CD4-positive, alpha-beta memory T cell (primary cell): ENCODE results near the gene PTX4. TPM values are rescaled to one million over a fixed set of nuclear protein-coding genes. Genes with fewer than 3 reads are reported as not detected.
A peak's percentile ranks its signal among the peaks of the same experiment; 100 is the strongest.

Experiments
- CTCF ChIA-PET: fragments of 350-600 bp; sonication (Branson Sonifier 250); formaldehyde crosslinking; loops from one replicate; lab custom pipeline; 2021; ENCODE audit warnings: inconsistent platforms; ENCODE audit not compliant: partially characterized antibody; lab: Charles Lee
- POLR2A ChIA-PET: fragments of 350-600 bp; sonication (Branson Sonifier 250); formaldehyde crosslinking; loops from one replicate; lab custom pipeline; 2021; ENCODE audit not compliant: partially characterized antibody; lab: Charles Lee
- DNase-seq, 5 donors: peaks; one replicate each; pipeline versions ENCODE4 v3.0.0 to v3.0.0-alpha.2; 2020 to 2022; ENCODE audit warnings: mixed read lengths in 1 of 5
- H3K27ac ChIP-seq: one replicate; pipeline ENCODE4 v1.7.0; 2013; ENCODE audit warnings: low read depth, low read length
- H3K27me3 ChIP-seq: 2 replicates; pipeline ENCODE4 v1.7.0; 2013; ENCODE audit warnings: mild to moderate bottlenecking, low read length, moderate library complexity; ENCODE audit not compliant: insufficient read depth
- H3K36me3 ChIP-seq: 2 replicates; pipeline ENCODE4 v1.7.0; 2013; ENCODE audit warnings: mild to moderate bottlenecking, low read length, moderate library complexity; ENCODE audit not compliant: insufficient read depth
- H3K4me1 ChIP-seq: 2 replicates; pipeline ENCODE4 v1.7.0; 2013; ENCODE audit warnings: mild to moderate bottlenecking, low read length, moderate library complexity; ENCODE audit not compliant: insufficient read depth
- H3K4me3 ChIP-seq, 2 donors: one replicate each; pipeline ENCODE4 v1.7.0; 2013; ENCODE audit warnings: low read length in 2 of 2, mild to moderate bottlenecking in 1 of 2
- H3K9me3 ChIP-seq, 2 donors: one replicate each; pipeline ENCODE4 v1.7.0; 2013; ENCODE audit warnings: low read length in 2 of 2, control low read depth in 1 of 2; ENCODE audit not compliant: control insufficient read depth in 1 of 2
- H3K27ac Mint-ChIP-seq, 7 donors: one replicate each; pipeline ENCODE4 v1.8.0; 2020 to 2021; ENCODE audit warnings: mixed read lengths in 7 of 7, mild to moderate bottlenecking in 6 of 7, inconsistent platforms in 3 of 7, moderate library complexity in 3 of 7
- H3K27me3 Mint-ChIP-seq, 2 donors: one replicate each; pipeline ENCODE4 v1.8.0; 2020 to 2021; ENCODE audit warnings: mixed read lengths in 2 of 2
- H3K36me3 Mint-ChIP-seq, 2 donors: one replicate each; pipeline ENCODE4 v1.8.0; 2020 to 2021; ENCODE audit warnings: mixed read lengths in 2 of 2, inconsistent platforms in 1 of 2, mild to moderate bottlenecking in 1 of 2
- H3K4me1 Mint-ChIP-seq, 4 donors: one replicate each; pipeline ENCODE4 v1.8.0; 2020 to 2021; ENCODE audit warnings: mixed read lengths in 4 of 4, mild to moderate bottlenecking in 1 of 4
- H3K4me3 Mint-ChIP-seq, 8 donors: one replicate each; pipeline ENCODE4 v1.8.0; 2020 to 2021; ENCODE audit warnings: mixed read lengths in 8 of 8, mild to moderate bottlenecking in 7 of 8, moderate library complexity in 6 of 8, inconsistent platforms in 3 of 8
- H3K9me3 Mint-ChIP-seq, 8 donors: one replicate each; pipeline ENCODE4 v1.8.0; 2020 to 2021; ENCODE audit warnings: mixed read lengths in 8 of 8, mild to moderate bottlenecking in 5 of 8, inconsistent platforms in 3 of 8, moderate library complexity in 1 of 8
- intact Hi-C: fragments of 100-400 bp; cut with micrococcal nuclease; formaldehyde crosslinking; loops from one replicate; pipeline ENCODE4 v1.15.1; 2023
- polyA plus RNA-seq, 2 donors: library from polyadenylated mRNA; unstranded; fragments of 300-500 nt; fragmentation: Illumina TruSeq; gene quantifications; one replicate each; pipeline ENCODE4 v1.2.3, GENCODE V29; 2021
- total RNA-seq, 2 experiments: library from RNA; stranded (reverse); gene quantifications; one replicate each; pipeline ENCODE4 v1.2.3, GENCODE V29; 2021

PTX4 gene
- total and polyA plus RNA-seq, 4 experiments from 2014 or later, result not detected

GRCh38 chr16:1505912-1506311 lies 17.2 kb upstream of the PTX4 start:
- Histone ChIP-seq H3K4me1 (no peaks in the 10 kb centered on the region), H3K36me3 (no peaks in the 10 kb centered on the region), H3K27ac (no peak overlapping the region), H3K27me3 (no peaks in the 10 kb centered on the region), H3K4me3 (no peak overlapping the region), H3K9me3 (no peaks in the 10 kb centered on the region)
- intact Hi-C loops, result no loop called here
- no peak for DNase-seq
- H3K27ac Mint-ChIP-seq, result no peak overlapping the region
- ChIA-PET CTCF (no interaction called here), POLR2A (no interaction called here)
- no peak overlapping the region for H3K4me3 Mint-ChIP-seq
- H3K9me3 Mint-ChIP-seq, result no peaks in the 10 kb centered on the region
- no peaks in the 10 kb centered on the region for H3K27me3 Mint-ChIP-seq
- peaks cover 16 to 18% of the 10 kb centered on the region in 2 donors for H3K36me3 Mint-ChIP-seq
- H3K4me1 Mint-ChIP-seq, result peaks cover 0 to 2% (median 0%) of the 10 kb centered on the region in 4 donors

DNA sequence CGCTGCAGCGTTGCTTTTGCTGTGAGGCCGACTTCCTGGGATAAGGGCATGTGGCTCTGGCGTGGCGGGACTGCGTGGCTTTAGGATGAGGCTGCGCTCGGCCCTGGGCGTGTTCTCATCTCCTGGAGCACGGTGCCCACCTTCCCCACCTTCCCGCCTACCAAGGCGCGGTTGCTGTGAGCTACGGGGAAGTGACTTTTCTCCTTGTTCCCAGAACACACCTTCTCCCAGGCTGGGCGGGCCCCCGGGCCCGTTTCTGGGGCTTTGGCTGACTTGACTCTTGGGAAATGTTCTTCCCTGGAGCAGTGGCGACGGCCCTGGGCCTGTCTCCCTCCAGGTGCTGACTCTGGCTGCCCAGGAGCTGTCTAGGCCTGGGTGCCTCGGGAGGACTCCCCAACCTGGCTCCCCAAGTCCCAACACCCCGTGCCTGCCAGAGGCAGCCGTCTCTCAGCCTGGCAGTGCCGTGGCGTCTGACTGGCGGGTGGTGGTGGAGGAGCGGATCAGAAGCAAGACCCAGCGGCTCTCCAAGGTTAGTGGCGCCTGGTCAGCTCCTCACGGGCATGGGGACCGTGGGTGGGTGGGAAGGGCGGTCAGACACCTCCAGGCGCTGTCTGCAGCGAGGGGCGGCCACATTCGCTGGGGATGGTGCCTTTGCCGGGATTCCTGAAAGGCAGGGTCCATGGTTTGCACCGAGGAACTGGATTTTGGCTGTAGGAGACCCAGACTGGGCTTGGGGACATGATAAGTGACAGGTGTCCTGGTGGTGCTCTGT lies 16.5 kb upstream of the PTX4 start:
- ChIA-PET CTCF (no interaction called here), POLR2A (no interaction called here)
- Histone ChIP-seq H3K4me1 (no peaks in the 10 kb centered on the region), H3K4me3 (no peak overlapping the region), H3K27me3 (no peaks in the 10 kb centered on the region), H3K36me3 (no peaks in the 10 kb centered on the region), H3K9me3 (no peaks in the 10 kb centered on the region), H3K27ac (no peak overlapping the region)
- DNase-seq, result no peak
- intact Hi-C loops, result no loop called here
- H3K27ac Mint-ChIP-seq, result no peak overlapping the region
- H3K4me3 Mint-ChIP-seq, result no peak overlapping the region
- peaks cover 0 to 2% (median 0%) of the 10 kb centered on the region in 4 donors for H3K4me1 Mint-ChIP-seq
- no peaks in the 10 kb centered on the region for H3K27me3 Mint-ChIP-seq
- H3K36me3 Mint-ChIP-seq, result peaks cover 13 to 18% of the 10 kb centered on the region in 2 donors
- H3K9me3 Mint-ChIP-seq, result no peaks in the 10 kb centered on the region

DNA sequence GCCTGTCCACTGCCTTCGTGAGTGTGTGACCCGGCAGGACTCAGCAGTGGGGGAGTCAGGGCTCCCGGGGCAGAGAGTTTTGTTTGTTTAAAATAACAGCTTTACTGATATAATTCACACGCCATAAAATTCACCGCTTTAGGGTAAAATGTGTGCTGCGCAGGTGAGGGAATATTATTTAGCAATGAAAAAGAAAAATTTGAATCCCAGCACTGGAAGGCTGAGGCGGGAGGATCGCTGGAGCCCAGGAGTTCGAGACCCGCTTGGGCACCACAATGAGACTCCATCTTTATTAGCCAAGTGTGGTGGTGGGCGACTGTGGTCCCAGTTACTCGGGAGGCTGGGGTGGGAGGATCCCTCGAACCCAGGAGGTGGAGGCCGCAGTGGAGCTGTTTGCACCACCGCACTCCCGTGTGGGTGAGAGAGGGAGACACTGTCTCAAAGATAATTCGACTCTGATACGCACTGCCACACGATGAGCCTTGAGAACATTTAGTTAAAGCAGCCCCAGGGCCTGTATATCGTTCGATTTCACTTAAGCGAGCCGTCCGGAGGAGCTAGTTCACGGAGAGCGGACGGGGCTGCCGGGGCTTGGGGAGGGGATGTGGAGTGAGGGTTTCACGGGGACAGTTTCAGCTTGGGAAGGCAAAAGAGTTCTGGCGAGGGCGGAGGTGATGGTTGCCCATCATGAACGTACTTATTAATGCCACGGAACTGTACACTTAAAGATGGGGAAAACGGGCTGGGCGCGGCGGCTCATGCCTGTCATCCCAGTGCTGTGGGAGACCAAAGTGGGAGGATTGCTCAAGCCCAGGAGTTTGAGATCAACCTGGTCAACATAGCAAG lies 14.6 kb upstream of the PTX4 start:
- Histone ChIP-seq H3K36me3 (no peaks in the 10 kb centered on the region), H3K4me3 (no peak overlapping the region), H3K9me3 (no peaks in the 10 kb centered on the region), H3K27ac (no peak overlapping the region), H3K27me3 (no peaks in the 10 kb centered on the region), H3K4me1 (no peaks in the 10 kb centered on the region)
- Mint-ChIP-seq H3K4me3 (no peak overlapping the region), H3K36me3 (peaks cover 13 to 20% of the 10 kb centered on the region in 2 donors), H3K27ac (peak overlapping the region in 1 of 7 donors; percentile 54), H3K4me1 (peaks cover 0 to 2% (median 0%) of the 10 kb centered on the region in 4 donors), H3K27me3 (no peaks in the 10 kb centered on the region), H3K9me3 (no peaks in the 10 kb centered on the region)
- CTCF ChIA-PET, result interaction anchor here (1.2 kb wide), 1 partner anchor 10 kb away, joined by 4 read pairs; the partner anchor contains the start of gene TELO2
- POLR2A ChIA-PET, result no interaction called here
- DNase-seq, result no peak
- intact Hi-C loops, result no loop called here

DNA sequence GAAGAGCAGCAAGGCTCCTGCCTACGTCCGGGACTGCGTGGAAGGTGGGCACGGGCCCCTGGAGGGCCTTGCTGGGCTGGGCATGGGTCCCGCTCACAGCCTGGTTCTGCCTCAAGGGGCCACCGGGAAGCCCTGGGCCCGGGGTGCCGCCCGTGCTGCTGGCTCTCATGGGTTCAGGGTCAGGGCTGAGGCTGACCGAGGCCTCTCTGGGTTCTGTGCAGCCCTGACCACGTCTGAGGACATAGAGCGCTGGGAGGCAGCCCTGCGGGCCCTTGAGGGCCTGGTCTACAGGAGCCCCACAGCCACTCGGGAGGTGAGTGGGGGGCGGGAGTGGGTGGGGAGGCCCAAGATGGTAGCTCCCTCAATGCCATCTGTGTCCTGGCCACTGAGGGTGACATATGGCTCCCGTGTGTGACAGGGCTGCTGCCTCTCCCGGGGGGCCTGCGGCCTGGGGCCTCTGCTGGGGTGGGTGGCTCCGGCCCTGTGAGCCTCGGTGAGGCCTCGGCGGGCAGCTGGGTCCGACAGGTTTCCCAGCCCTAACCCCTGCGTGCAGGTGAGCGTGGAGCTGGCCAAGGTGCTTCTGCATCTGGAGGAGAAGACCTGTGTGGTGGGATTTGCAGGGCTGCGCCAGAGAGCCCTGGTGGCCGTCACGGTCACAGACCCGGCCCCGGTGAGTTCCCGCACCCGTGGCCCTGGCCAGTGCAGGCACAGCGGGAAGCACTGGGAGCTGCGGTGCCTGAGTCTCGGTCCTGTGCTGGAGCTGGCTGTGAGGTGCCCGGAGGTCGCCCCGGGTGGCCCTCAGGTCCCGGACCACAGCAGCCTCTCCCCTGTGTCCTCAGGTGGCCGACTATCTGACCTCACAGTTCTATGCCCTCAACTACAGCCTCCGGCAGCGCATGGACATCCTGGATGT lies 13.6 kb upstream of the PTX4 start:
- Histone ChIP-seq H3K4me3 (no peak overlapping the region), H3K36me3 (no peaks in the 10 kb centered on the region), H3K4me1 (no peaks in the 10 kb centered on the region), H3K9me3 (no peaks in the 10 kb centered on the region), H3K27ac (no peak overlapping the region), H3K27me3 (no peaks in the 10 kb centered on the region)
- peaks cover 0 to 2% (median 0%) of the 10 kb centered on the region in 4 donors for H3K4me1 Mint-ChIP-seq
- no peak overlapping the region for H3K4me3 Mint-ChIP-seq
- ChIA-PET CTCF (interaction anchor here (1.2 kb wide), 1 partner anchor 9 kb away, joined by 4 read pairs; the partner anchor contains the start of gene TELO2), POLR2A (no interaction called here)
- intact Hi-C loops, result no loop called here
- no peaks in the 10 kb centered on the region for H3K9me3 Mint-ChIP-seq
- no peaks in the 10 kb centered on the region for H3K27me3 Mint-ChIP-seq
- H3K36me3 Mint-ChIP-seq, result peaks cover 18 to 19% of the 10 kb centered on the region in 2 donors
- no peak for DNase-seq
- H3K27ac Mint-ChIP-seq, result peak overlapping the region in 1 of 7 donors; percentile 54

DNA sequence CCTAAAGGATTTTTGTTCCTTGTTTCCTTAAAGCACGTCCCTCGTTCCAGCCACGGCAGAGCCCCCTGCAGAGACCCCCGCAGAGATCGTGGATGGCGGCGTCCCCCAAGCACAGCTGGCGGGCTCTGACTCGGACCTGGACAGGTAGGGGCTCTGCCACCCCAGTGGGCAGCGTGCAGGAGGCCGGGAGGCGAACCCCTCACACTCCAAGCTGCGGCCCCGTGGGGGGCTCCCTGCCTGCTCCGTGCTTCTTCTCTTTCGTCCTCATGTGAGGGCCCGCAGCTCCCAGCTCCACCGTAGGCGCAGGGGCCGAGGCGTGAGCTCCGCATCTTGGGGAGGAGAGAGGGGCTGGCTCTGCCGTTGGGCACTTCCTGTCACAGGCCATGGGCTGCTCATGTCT lies 12.9 kb upstream of the PTX4 start:
- Mint-ChIP-seq H3K9me3 (no peaks in the 10 kb centered on the region), H3K36me3 (peaks cover 18 to 22% of the 10 kb centered on the region in 2 donors), H3K4me1 (peaks cover 0 to 2% (median under 1%) of the 10 kb centered on the region in 4 donors), H3K4me3 (no peak overlapping the region), H3K27ac (no peak overlapping the region), H3K27me3 (no peaks in the 10 kb centered on the region)
- ChIA-PET POLR2A (no interaction called here), CTCF (no interaction called here)
- H3K9me3 ChIP-seq, result no peaks in the 10 kb centered on the region
- H3K27ac ChIP-seq, result no peak overlapping the region
- H3K4me1 ChIP-seq, result no peaks in the 10 kb centered on the region
- H3K36me3 ChIP-seq, result no peaks in the 10 kb centered on the region
- intact Hi-C loops, result no loop called here
- no peak overlapping the region for H3K4me3 ChIP-seq
- no peaks in the 10 kb centered on the region for H3K27me3 ChIP-seq
- no peak for DNase-seq

- Histone ChIP-seq H3K9me3 (no peaks in the 10 kb centered on the region), H3K4me3 (no peak overlapping the region), H3K27me3 (no peaks in the 10 kb centered on the region), H3K36me3 (no peaks in the 10 kb centered on the region), H3K4me1 (no peaks in the 10 kb centered on the region), H3K27ac (no peak overlapping the region)
- ChIA-PET CTCF (no interaction called here), POLR2A (no interaction called here)
- Mint-ChIP-seq H3K36me3 (peaks cover 18 to 23% of the 10 kb centered on the region in 2 donors), H3K9me3 (no peaks in the 10 kb centered on the region), H3K4me1 (peaks cover 0 to 4% (median 0%) of the 10 kb centered on the region in 4 donors), H3K27me3 (no peaks in the 10 kb centered on the region), H3K27ac (no peak overlapping the region), H3K4me3 (no peak overlapping the region)
- intact Hi-C loops, result no loop called here
- no peak for DNase-seq
These were observed 11.9 kb upstream of the PTX4 start for GRCh38 chr16:1500465-1501150.
